Stomach (tissue), 9 donors: ENCODE measurements around the gene XPOT. TPM values are rescaled to one million over a fixed set of nuclear protein-coding genes. Genes with fewer than 3 reads are reported as not detected.

Experiments
- DNase-seq, 2 donors: peaks; one replicate each; pipeline versions ENCODE4 v3.0.0 to v3.0.0-alpha.2; 2013 to 2019
- H3K27ac ChIP-seq, 5 donors: fragments of 200-600 bp in 4 of 5; sonication (generic) in 4 of 5; one replicate each; pipeline ENCODE4 v1.5.1; 2013 to 2019; ENCODE audit warnings: mild to moderate bottlenecking in 1 of 5, moderate library complexity in 1 of 5
- H3K27me3 ChIP-seq, 3 donors: fragments of 200-600 bp; sonication (generic); one replicate each; pipeline ENCODE4 v1.5.1; 2017 to 2019; ENCODE audit warnings: mixed run types in 1 of 3
- H3K36me3 ChIP-seq, 4 donors: fragments of 200-600 bp; sonication (generic); 1 replicate in 3 of 4; 2 replicates in 1 of 4; pipeline ENCODE4 v1.5.1; 2016 to 2019
- H3K4me1 ChIP-seq, 4 donors: fragments of 200-600 bp; sonication (generic); one replicate each; pipeline ENCODE4 v1.5.1; 2016 to 2019
- H3K4me3 ChIP-seq, 4 donors: fragments of 200-600 bp; sonication (generic) in 3 of 4; one replicate each; pipeline ENCODE4 v1.5.1; 2016 to 2019; ENCODE audit warnings: mild to moderate bottlenecking in 1 of 4
- H3K9me3 ChIP-seq, 4 donors: fragments of 200-600 bp; sonication (generic); one replicate each; pipeline ENCODE4 v1.5.1; 2016 to 2019
- CTCF ChIP-seq, 7 experiments: fragments of 450-650 bp in 4 of 7; fragments of 200-600 bp in 3 of 7; sonication (generic) in 3 of 7; IDR thresholded peaks; one replicate each; pipeline ENCODE4 v1.5.1; 2016 to 2019; ENCODE audit warnings: antibody characterized with exemption in 7 of 7, control low read depth in 2 of 7, mild to moderate bottlenecking in 1 of 7
- EP300 ChIP-seq: sonication (generic); formaldehyde crosslinking; IDR thresholded peaks from one replicate; pipeline ENCODE4 v1.6.1; 2017; ENCODE audit warnings: antibody characterized with exemption
- POLR2A ChIP-seq, 4 donors: fragments of 450-650 bp; IDR thresholded peaks; one replicate each; pipeline ENCODE4 v1.6.1; 2016; ENCODE audit warnings: antibody characterized with exemption in 4 of 4, control low read depth in 2 of 4, mild to moderate bottlenecking in 1 of 4, moderate library complexity in 1 of 4
- POLR2AphosphoS5 ChIP-seq, 3 donors: sonication (generic); formaldehyde crosslinking; IDR thresholded peaks; one replicate each; pipeline ENCODE4 v1.6.1; 2016; ENCODE audit warnings: antibody characterized with exemption in 3 of 3
- WGBS, 5 donors: extraction: QIAGEN DNeasy Blood & Tissue Kit in 3 of 5; methylation state at CpG; one replicate each; pipeline versions ENCODE4 v1.1.5 to v1.1.7; 2013 to 2018; 5-methylcytosine and 5-hydroxymethylcytosine counted together
- intact Hi-C: fragments of 100-400 bp; cut with DNase I; formaldehyde crosslinking; loops from one replicate; pipeline ENCODE4 v1.15.1; 2023; ENCODE audit warnings: low total_unique reads
- polyA plus RNA-seq, 3 donors: library from polyadenylated mRNA; stranded (reverse); fragments of 200-250 nt; gene quantifications; one replicate each; pipeline ENCODE4 v1.2.3, GENCODE V29; 2013
- small RNA-seq, 4 donors: library from RNA; depleted of rRNA; stranded (forward); fragments of <200 nt; gene quantifications; one replicate each; pipeline ENCODE3, GENCODE V24; 2016
- total RNA-seq, 5 donors: library from RNA; depleted of rRNA; stranded (reverse); fragments of >200 nt; gene quantifications; one replicate each; pipeline versions ENCODE4 v1.1.0 to v1.2.3, GENCODE V29; 2014 to 2016
- donor health status: healthy with polysubstance abuse.
- donor health status: Bipolar disorder and iron deficiency.
- donor health status: healthy.

XPOT gene
- total and polyA plus RNA-seq, 8 donors = 12.8 to 109 (median 23.3) TPM

- H3K36me3 ChIP-seq = peaks cover 38 to 100% (median 99%) of the 10 kb centered on the region in 4 donors
- 91 to 98% (median 95%) methylated on average over 2 of the region's 2 CpGs for WGBS, 5 donors
Measured at GRCh38 chr12:64496839-64497400, 92.7 kb downstream of the XPOT start.

GRCh38 chr12:64497484-64497883, 93.3 kb downstream of the XPOT start:
- intact Hi-C loops = no loop called here
- Histone ChIP-seq H3K27me3 (no peaks in the 10 kb centered on the region), H3K27ac (no peak overlapping the region), H3K36me3 (peaks cover 35 to 100% (median 95%) of the 10 kb centered on the region in 4 donors), H3K4me1 (no peaks in the 10 kb centered on the region), H3K9me3 (no peaks in the 10 kb centered on the region), H3K4me3 (no peak overlapping the region)
- WGBS, 5 donors = 71 to 94% (median 90%) methylated on average over 1 of the region's 1 CpG
- TF ChIP-seq EP300 = no peak
- TF ChIP-seq POLR2A (IDR thresholded peaks at IDR 0.05) = no peak
- TF ChIP-seq POLR2AphosphoS5 (IDR thresholded peaks at IDR 0.05) = no peak
- no peak for TF ChIP-seq CTCF (IDR thresholded peaks at IDR 0.05)
- no peak for DNase-seq

More at GRCh38 chr12:64496839-64497400, 92.7 kb downstream of the XPOT start:
- H3K27ac ChIP-seq = no peak overlapping the region
- no peaks in the 10 kb centered on the region for H3K27me3 ChIP-seq
- no peak for DNase-seq
- no peak overlapping the region for H3K4me3 ChIP-seq
- TF ChIP-seq CTCF (IDR thresholded peaks at IDR 0.05) = no peak
- no peak for TF ChIP-seq POLR2AphosphoS5 (IDR thresholded peaks at IDR 0.05)
- no peak for TF ChIP-seq POLR2A (IDR thresholded peaks at IDR 0.05)
- no peak for TF ChIP-seq EP300
- intact Hi-C loops = no loop called here
- no peaks in the 10 kb centered on the region for H3K4me1 ChIP-seq
- H3K9me3 ChIP-seq = no peaks in the 10 kb centered on the region

- peaks cover 31 to 96% (median 92%) of the 10 kb centered on the region in 4 donors for H3K36me3 ChIP-seq
- no peaks in the 10 kb centered on the region for H3K27me3 ChIP-seq
- 88 to 97% (median 89%) methylated on average over 1 of the region's 1 CpG for WGBS, 5 donors
- no peak for DNase-seq
- no peak for TF ChIP-seq POLR2AphosphoS5 (IDR thresholded peaks at IDR 0.05)
- no peak for TF ChIP-seq EP300
- no peak for TF ChIP-seq CTCF (IDR thresholded peaks at IDR 0.05)
- no peak for TF ChIP-seq POLR2A (IDR thresholded peaks at IDR 0.05)
- H3K9me3 ChIP-seq = no peaks in the 10 kb centered on the region
- intact Hi-C loops = no loop called here
- H3K4me1 ChIP-seq = no peaks in the 10 kb centered on the region
- no peak overlapping the region for H3K4me3 ChIP-seq
- H3K27ac ChIP-seq = no peak overlapping the region
Measured at GRCh38 chr12:64497903-64498302, 93.7 kb downstream of the XPOT start.

GRCh38 chr12:64500394-64500793, 96.2 kb downstream of the XPOT start:
- H3K9me3 ChIP-seq = no peaks in the 10 kb centered on the region
- H3K4me1 ChIP-seq = no peaks in the 10 kb centered on the region
- WGBS, 5 donors = 76 to 91% (median 88%) methylated on average over 3 of the region's 3 CpGs
- H3K27ac ChIP-seq = peak overlapping the region in 1 of 5 donors; percentile 22
- peaks cover 20 to 72% (median 67%) of the 10 kb centered on the region in 4 donors for H3K36me3 ChIP-seq
- intact Hi-C loops = no loop called here
- TF ChIP-seq CTCF (IDR thresholded peaks at IDR 0.05) (no peak), POLR2AphosphoS5 (IDR thresholded peaks at IDR 0.05) (no peak), POLR2A (IDR thresholded peaks at IDR 0.05) (no peak), EP300 (no peak)
- H3K4me3 ChIP-seq = no peak overlapping the region
- DNase-seq = no peak
- no peaks in the 10 kb centered on the region for H3K27me3 ChIP-seq

Small RNA genes within 50 kb of the gene (small RNA-seq; reads per million reads assigned to genes)
- gene RF01210 = 0 reads per million in 4 donors

Other genes with a start within 250 kb of the XPOT start
- 10 to 100 TPM in 2 of 5 donors, 1 to 10 TPM in 3; 1.2 to 32.0 (median 8.8) TPM for gene KICS2, start 182.1 kb upstream of the XPOT start, total RNA-seq
- 1 to 10 TPM; 3.1 to 4.3 (median 3.7) TPM for gene KICS2, start 182.1 kb upstream of the XPOT start, polyA plus RNA-seq
- 1 to 10 TPM in 1 of 5 donors, not detected in 4; 1.7 TPM for gene C12orf56, start 13.6 kb upstream of the XPOT start, total RNA-seq
- gene C12orf56, start 13.6 kb upstream of the XPOT start, polyA plus RNA-seq = 1 to 10 TPM in 2 of 3 donors, not detected in 1; 1.5 TPM
- 10 to 100 TPM in 3 of 5 donors, 1 to 10 TPM in 2; 1.4 to 45.5 (median 13.4) TPM for gene TBK1, start 47.7 kb downstream of the XPOT start, total RNA-seq
- 10 to 100 TPM in 2 of 3 donors, 1 to 10 TPM in 1; 10.0 to 16.0 (median 11.3) TPM for gene TBK1, start 47.7 kb downstream of the XPOT start, polyA plus RNA-seq
- 100 to 1,000 TPM in 1 of 5 donors, 10 to 100 TPM in 4; 34.4 to 109 (median 61.0) TPM for gene RASSF3, start 206.1 kb downstream of the XPOT start, total RNA-seq
- 10 to 100 TPM; 29.3 to 68.2 (median 48.6) TPM for gene RASSF3, start 206.1 kb downstream of the XPOT start, polyA plus RNA-seq